ENCODE measurements around the gene COL4A6.
"Not testable (repeated sequence)": the region's sequence is repeated elsewhere in the genome, so short reads cannot be mapped to it uniquely, and the experiment has no call there.

Gene COL4A6

GRCh38 chrX:108397627-108398391, 40.4 kb downstream of the COL4A6 start:
- DNase-seq: no peak

- DNase-seq: no peak
Measured at GRCh38 chrX:108396986-108397385, 41.2 kb downstream of the COL4A6 start.

- DNase-seq: no peak
Measured at GRCh38 chrX:108396188-108396891, 41.9 kb downstream of the COL4A6 start.

DNA sequence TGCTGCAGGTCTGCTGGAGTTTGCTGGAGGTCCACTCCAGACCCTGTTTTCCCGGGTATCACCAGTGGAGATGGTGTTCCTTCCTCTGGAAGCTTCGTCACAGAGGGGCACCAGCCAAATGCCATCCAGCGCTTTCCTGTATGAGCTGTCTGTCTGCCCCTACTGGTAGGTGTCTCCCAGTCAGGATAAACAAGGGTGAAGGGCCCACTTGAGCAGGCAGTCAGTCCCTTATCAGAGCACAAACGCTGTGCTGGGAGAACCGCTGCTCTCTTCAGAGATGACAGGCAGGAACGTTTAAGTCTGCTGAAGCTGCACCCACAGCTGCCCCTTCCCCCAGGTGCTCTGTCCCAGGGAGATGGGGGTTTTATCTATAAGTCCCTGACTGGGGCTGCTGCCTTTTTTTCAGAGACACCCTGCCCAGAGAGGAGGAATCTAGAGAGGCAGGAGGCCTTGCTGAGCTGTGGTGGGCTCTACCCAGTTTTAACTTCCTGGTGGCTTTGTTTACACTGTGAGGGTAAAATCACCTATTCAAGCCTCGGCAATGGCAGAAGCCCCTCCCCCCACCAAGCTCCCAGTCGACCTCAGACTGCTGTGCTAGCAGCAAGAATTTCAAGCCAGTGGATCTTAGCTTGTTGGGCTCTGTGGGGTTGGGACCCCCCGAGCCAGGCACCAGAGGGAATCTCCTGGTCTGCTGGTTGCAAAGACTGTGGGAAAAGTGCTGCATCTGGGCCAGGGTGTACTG, 47.1 kb downstream of the COL4A6 start:
- not testable (repeated sequence) for DNase-seq

DNA sequence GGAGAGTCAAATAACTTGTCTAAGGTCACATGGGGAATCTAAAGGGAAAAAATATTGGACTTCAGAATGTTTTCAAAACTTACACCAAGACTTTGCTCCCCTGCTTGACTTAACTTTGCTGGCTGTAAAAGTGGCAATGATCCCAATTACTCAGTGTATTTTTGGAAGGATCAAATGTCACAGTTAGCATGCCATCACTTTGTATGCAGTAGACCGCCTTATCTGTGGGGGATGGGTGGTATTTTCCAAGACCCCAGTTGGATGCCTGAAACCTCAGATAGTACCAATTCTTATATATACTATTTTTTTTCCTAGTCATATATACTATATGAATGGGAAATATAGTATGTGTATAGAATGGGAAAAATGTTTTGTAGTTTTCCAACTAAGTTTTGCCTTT, 53.4 kb downstream of the COL4A6 start:
- no peak for DNase-seq

- DNase-seq: no peak
Measured at GRCh38 chrX:108380222-108380621, 58.0 kb downstream of the COL4A6 start.

- not testable (repeated sequence) for DNase-seq
Measured at GRCh38 chrX:108376821-108377220, 61.4 kb downstream of the COL4A6 start.

DNA sequence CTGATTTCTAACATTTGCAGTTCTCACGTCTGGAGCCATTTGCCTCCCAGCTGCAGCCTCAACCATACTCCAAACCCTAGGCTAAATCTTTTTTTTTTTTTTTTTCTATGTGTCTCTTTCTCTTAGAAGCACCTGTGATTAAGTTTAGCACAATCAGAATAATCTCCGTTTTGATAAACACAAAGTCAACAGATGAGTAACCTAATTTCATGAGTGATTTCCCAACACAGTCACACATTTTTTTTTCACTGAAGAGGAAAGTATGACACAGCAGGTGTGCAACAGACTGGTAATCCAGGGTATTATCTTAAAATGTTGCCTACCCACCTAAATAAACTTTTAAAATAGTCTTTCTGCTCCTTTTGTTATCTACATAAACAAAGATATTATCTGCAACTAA, 62.6 kb downstream of the COL4A6 start:
- DNase-seq: not testable (repeated sequence)

DNA sequence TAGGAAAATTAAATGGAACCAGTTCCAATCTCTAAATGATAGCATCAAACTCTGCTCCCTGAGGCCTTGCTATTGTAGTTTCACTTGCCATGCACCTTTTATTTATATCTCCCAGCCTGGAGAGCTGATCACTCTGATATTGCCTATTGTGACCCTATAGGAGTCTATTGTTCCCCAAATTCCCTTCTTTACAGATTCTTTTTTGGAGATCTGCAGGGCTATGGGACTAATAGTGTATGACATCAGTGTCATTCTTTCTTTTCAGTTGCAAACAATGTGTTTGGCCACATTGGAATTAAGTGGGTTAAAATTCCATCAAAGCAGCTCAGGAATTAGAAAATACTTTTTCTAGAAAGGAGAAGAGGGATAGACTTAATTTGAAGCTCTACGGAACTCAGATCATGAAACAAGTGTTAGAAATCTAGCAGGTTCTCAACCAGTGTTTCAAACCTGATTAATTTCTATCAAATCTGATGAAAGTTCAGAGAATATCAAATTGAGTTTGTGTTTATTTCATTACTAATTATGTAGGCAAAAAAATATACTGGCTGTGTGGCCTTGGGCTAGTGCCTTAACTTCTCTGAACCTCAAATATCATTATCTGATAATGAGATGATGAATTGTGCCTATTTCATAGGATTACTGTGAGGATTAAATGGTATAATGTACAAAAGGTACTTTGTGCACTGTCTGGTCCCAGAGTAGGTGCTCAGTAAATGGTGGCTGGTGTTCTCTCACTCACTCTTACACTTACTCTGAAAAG, 71.4 kb downstream of the COL4A6 start:
- no peak for DNase-seq

DNA sequence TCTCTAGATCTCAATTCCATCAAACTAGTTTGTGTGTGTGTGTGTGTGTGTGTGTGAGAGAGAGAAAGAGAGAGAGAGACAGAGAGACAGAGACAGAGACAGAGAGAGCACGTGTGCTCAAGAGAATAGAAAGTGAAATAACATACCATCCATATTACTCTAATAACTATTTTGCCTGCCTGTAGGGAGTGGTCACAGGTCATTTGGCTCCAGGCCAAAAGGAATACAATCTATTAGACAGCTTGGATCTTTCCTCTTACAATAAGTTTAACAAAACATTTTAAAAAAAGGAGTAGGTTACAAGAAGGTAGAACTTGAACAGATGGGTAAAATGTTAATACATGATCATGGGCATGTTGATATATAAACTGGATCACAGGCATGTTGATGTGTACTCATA, 76.2 kb downstream of the COL4A6 start:
- no peak for DNase-seq

- no peak for DNase-seq
Measured at GRCh38 chrX:108361316-108361715, 76.9 kb downstream of the COL4A6 start.

DNA sequence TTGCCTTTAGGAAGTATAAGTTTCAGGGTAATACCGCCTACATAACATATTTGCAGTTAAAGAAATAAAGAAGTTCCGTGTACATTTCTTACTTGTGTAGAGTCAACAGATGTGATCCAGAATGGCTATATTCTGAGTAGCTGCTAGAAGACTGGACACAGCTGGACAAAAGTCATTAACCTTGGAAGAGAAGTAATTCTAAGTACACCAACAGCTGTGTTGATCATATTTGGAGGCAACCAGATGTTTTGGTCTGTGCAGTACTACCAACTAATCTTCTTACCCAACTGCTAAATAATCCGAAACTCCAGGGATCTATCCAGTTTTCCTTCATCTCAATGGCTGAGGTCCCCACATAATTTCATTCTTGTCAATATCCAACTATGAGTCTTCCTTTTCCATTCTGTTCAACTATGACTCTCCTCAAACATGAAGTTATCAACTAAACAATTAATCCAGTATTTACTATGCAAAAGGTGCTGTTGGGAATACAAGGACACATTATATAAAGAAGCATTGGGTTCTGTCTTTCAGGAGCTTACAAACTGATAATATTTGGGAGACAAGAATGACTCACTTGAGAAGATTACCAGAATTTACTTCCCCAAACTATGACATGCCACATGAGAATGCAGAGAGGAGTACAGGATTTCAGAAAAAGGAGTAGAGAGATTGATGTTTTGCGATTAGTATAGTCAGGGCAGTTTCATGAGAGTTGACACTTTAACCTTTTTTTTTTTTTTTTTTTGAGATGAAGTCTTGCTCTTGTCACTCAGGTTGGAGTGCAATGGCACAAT, 78.2 kb downstream of the COL4A6 start:
- no peak for DNase-seq

- DNase-seq: no peak
Measured at GRCh38 chrX:108353452-108353851, 84.8 kb downstream of the COL4A6 start.

GRCh38 chrX:108349210-108349609, 89.0 kb downstream of the COL4A6 start:
- DNase-seq: no peak

- no peak for DNase-seq
Measured at GRCh38 chrX:108348525-108348924, 89.7 kb downstream of the COL4A6 start.

GRCh38 chrX:108347800-108348199, 90.4 kb downstream of the COL4A6 start:
- DNase-seq: no peak

DNA sequence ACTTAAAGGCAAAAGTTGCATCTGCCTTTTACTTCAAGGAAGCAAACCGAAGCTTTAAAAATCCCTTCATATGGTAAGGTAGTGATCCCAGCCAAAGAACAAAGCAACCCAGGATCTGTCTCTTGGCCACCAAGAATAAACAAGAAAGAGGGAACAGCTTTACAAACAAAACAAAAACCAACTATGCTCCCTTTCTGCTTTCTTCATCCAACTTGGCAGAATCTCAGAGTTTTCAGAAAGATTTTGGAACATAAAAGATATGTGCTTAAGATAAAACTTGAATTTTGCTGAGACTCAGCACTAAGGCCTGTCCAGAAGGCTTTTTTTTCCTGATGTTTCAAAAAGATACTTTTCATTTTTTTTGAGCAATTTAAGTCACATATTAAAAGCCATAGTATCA, 94.0 kb downstream of the COL4A6 start:
- no peak for DNase-seq

- no peak for DNase-seq
Measured at GRCh38 chrX:108341947-108342346, 96.3 kb downstream of the COL4A6 start.

- no peak for DNase-seq
Measured at GRCh38 chrX:108332281-108332680, 105.9 kb downstream of the COL4A6 start.

DNA sequence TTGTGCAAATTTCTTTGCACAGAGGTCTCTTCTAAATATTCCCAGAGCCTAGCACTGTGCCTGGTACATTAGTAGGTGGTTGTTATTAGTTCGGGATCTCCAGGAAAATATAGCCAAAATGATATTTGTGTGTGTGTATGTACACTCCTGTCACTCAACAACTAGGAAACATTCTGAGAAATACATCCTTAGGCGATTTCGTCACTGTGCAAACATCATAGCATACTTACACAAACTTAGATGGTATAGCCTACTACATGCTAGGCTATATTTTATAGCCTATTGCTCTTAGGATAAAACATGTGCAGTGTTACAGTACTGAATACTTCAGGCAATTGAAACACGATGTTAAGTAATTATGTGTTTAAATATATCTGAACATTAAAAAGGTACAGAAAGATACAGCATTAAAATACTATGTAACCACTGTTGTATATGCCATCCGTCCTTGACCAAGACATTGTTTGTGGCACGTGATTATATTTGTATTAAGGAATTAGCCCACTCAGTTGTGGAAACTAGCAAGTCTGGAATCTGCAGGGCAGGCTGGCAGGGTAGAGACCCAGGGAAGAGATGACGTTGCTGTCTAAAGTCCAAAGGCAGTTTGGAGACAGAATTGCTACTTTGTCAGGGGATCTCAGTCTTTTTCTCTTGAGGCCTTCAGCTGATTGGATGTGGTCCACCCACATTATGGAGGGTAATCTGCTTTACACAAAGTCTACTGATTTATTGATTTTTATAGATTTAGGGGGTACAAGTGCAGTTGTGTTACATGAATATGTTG, 106.9 kb downstream of the COL4A6 start:
- DNase-seq: no peak

- no peak for DNase-seq
Measured at GRCh38 chrX:108323751-108324150, 114.5 kb downstream of the COL4A6 start.
